Erythroblast (primary cell): ENCODE results near the gene FAM20C.

Experiments
- GATA1 ChIP-seq: IDR thresholded peaks from 2 replicates; pipeline ENCODE4 v1.6.1; 2011; ENCODE audit warnings: low read depth, mild to moderate bottlenecking, control low read depth, low read length, moderate library complexity
- POLR2A ChIP-seq: IDR thresholded peaks from 2 replicates; pipeline ENCODE4 v1.6.1; 2011; ENCODE audit warnings: mild to moderate bottlenecking, low read length

DNA sequence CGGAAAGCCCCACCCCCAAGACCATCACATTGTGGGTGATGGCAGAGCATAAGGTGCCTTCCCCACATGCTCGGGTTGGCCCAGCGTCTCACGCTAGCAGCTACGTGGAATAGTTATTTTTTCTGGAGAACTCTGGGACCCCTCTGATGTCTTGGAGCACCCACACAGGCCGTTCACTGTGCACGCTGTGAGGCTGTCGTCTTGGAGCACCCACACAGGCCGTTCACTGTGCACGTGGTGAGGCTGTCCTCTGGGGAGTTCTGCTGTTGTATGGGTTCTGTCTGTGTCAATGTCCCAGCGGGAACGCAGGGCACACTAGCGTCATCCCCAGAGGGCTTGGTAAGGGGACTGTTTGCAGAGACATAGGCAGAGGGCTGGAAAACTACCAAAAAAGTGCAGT lies 38.8 kb upstream of the FAM20C start:
- TF ChIP-seq POLR2A: no peak
- no peak for TF ChIP-seq GATA1
